Activated CD8-positive, alpha-beta memory T cell treated with anti-CD3 and anti-CD28 coated beads, Interleukin-2, amount 50 U/mL, for 24 hours (primary cell): Measurements from ENCODE around the gene ATG4B.
"Not testable (repeated sequence)": the region's sequence is repeated elsewhere in the genome, so short reads cannot be mapped to it uniquely, and the experiment has no call there.

ENCODE experiments used
- DNase-seq: peaks from one replicate; pipeline ENCODE4 v3.0.0-alpha.2; 2020; ENCODE audit errors: extremely low read depth

Gene ATG4B

DNA sequence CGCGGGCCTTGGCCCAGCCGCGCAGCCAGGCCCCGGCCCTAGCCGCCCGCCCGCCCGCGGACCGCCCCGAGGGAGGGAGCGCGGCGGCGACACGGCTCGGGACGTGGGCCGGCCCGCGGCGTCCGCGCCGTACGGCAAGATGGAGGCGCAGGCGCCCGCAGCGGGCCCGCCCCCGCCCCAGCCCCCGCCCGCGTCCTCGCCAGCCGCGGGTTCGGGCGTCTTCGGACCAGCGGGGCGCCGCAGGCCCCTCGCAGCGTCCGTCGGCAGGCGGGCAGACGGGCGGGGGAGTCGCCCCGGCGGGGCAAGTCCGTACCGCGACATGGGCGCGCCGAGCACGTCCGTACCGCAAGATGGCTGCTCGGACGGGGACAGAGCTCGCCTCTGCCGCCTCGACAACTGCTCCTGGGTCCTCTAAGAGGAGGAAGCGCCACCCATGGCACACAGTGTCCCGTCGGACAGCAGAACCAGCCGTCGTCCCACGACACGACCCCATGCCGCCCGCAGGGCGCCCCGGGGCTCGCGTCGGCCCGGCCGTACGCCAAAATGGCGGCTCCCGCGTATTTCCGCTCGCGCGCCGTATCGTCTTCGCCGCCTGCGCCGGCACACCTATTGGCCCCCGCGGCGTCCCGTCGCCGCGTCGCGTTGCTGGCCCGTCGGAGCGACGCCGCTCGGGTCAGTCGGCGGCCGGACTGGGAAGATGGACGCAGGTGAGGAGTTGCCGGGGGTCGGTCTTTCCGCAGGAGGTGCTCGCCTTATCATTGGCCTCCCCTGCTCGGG, at the start of gene ATG4B, which contains the start of gene THAP4:
TSS of gene ATG4B (plus strand) at position 676 of the 777 bp plus-strand sequence. CDS start at position 698, 22 bp downstream.
TSS of gene THAP4 (minus strand) at position 141 of the 777 bp plus-strand sequence. CDS start 141 bp downstream, outside the sequence.
- peak; percentile 48 for DNase-seq

GRCh38 chr2:241589863-241590262, 47.6 kb upstream of the ATG4B start:
- not testable (repeated sequence) for DNase-seq

DNA sequence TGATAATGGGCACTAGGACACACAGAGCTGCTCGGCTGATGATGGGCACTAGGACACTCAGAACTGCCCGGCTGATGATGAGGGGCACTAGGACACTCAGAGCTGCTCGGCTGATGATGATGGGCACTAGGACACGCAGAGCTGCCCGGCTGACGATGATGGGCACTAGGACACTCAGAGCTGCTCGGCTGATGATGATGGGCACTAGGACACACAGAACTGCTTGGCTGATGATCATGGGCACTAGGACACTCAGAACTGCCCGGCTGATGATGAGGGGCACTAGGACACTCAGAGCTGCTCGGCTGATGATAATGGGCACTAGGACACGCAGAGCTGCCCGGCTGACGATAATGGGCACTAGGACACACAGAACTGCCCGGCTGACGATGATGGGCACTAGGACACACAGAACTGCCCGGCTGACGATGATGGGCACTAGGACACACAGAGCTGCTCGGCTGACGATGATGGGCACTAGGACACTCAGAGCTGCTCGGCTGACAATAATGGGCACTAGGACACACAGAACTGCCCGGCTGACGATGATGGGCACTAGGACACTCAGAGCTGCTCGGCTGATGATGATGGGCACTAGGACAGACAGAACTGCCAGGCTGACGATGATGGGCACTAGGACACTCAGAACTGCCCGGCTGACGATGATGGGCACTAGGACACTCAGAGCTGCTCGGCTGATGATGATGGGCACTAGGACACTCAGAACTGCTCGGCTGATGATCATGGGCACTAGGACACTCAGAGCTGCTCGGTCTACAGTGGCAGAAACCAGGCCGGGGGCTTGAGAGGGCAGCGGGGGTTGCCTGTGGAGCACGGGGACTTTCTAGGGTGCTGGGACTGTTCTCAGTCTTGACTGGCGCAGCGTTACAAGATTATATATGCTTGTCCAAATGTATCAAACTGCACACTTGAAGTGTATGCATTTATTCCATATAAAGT, 46.7 kb upstream of the ATG4B start:
- DNase-seq: not testable (repeated sequence)

DNA sequence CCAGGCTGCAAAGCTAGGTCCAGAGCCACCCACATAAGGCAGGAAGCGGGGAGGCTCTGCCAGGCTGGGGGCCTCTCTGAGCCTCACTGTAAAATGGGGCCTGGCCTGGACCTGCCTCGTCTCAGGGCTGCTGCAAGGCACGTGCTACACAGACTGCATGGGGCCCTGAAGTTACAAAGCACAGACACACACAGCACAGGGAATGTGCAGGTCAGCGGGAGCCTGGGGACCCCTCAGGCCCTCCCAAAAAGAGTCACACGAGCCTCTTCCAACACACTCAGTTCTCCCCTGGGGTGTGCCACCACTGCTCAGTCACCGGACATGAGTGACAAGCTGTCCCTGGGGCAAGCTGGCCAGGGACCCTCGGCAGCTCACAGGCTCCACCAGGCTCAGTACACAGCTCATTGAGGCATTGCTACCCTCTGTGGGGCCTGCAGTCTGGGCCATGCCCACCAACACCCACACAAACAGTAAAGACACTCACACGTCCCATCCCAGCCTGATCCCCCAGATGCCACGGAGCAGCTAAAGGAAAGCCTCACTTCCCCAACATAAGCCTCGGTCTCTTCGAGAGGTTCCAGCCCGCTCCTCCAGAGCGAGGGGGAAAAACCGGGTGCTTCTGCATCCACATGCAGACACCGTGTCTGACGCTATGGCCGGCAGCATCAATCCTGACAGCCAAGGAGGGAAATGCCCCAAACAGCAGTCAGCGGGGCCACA, 45.2 kb upstream of the ATG4B start:
- DNase-seq: no peak

DNA sequence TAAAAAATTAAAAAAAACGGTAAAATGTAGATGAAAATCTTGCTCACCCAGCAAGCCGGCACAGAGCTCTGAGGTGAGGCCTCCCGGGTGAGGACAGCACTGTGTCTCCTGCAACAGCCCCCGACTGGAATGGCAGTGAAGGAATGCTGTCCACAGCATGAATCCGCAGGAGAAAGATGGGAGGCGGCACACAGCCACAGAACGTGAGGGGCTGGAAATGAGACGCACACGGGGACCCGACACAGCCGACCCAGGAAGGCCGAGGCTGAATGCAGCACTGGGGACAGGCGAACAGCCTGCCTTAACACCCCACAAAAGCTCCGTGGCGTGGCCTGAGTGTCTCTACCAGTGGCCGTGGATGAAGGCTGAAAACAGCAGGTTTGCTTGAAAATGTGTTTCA, 44.2 kb upstream of the ATG4B start:
- no peak for DNase-seq

GRCh38 chr2:241595600-241596140, 41.8 kb upstream of the ATG4B start:
- DNase-seq: no peak

DNA sequence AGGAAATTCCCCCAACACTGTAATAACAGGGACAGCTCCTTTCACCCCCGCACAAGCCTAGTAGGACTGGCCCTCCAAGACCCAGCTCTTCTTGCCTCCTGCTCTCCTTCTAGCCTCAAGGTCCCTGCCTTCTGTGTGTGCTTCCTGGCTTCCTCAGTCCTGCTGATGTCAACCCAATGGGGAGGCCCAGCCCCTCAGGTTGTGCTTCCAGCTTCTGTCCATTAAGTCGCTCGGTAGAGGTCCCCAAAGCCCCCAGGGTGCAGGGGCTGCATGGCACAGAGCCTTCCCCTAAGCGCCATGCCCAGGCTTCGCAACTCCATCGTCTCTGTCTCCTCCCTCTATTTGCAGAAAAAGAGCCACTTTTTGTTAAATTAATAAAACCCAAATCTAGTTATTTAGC, 39.9 kb upstream of the ATG4B start:
- no peak for DNase-seq

GRCh38 chr2:241598061-241598460, 39.4 kb upstream of the ATG4B start:
- no peak for DNase-seq

GRCh38 chr2:241598487-241598886, 39.0 kb upstream of the ATG4B start:
- DNase-seq: no peak

DNA sequence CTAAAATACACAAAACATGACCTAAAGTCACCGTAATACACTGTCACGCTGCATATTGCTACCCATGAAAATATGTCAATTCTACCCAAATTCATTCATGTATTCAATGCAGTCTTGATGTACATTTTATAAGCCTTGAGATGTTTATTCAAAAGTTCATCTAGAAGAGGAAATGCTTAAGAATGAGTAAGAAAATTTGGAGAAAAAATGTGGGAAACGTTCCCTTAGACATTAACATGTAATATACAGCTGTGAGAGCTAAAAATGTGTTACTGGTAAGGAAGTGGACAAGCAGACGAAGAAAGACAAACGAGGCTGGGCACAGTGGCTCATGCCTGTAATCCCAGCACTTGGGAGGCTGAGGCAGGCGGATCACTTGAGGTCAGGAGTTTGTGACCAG, 37.9 kb upstream of the ATG4B start:
- DNase-seq: no peak

DNA sequence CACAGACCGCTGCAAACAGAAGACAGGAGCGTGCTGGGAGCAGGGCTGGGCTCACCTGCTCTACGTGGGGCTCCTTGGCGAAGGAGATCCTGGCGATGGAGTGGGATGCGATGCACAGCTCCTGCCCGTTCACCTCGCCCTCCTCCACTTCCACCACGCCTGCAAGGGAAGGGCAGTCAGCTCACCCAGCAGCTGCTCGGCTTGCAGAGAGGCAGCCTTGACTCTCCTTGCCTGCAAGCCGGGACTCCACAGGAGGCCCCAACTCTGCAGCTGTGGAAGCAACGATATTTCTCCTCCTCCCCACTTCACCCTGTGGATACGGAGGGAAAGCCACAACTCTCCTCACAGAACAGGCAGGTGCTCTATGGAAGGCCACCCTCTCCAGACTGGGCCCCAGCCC, 35.7 kb upstream of the ATG4B start:
- DNase-seq: no peak

- no peak for DNase-seq
These were observed 34.8 kb upstream of the ATG4B start for GRCh38 chr2:241602720-241603119.

GRCh38 chr2:241603686-241604085, 33.8 kb upstream of the ATG4B start:
- DNase-seq: no peak

GRCh38 chr2:241606186-241606585, 31.3 kb upstream of the ATG4B start:
- no peak for DNase-seq

DNA sequence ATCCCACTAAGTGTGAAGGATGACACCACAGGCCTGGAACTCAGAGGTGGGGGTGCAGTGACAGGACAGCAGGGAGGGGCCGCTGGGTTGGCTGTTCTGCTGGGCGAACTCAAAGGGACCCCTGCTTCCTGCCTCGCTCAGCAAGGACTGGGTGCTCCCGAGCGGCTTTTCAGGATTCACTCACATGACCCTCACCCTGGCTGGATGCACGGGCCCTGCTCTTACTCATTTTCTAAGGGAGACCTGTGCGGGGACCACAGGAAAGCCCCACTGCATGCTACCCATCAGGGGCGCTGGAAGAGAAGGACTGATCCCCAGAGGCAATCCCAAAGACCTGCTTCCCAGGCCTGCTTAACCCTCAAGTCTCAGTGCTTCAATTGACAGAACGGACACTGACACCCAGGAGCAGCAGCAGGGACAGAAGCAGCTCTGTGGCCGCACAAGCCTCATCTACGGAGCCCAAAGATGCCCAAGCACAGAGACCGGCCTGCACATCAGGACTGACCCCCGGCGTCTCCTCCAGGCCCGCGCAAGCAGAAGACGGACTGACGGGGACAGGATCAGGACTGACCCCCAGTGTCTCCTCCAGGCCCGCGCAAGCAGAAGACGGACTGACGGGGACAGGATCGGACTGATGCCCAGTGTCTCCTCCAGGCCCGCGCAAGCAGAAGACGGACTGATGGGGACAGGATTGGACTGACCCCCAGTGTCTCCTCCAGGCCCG, 30.2 kb upstream of the ATG4B start:
- no peak for DNase-seq

GRCh38 chr2:241608881-241609280, 28.6 kb upstream of the ATG4B start:
- DNase-seq: no peak

DNA sequence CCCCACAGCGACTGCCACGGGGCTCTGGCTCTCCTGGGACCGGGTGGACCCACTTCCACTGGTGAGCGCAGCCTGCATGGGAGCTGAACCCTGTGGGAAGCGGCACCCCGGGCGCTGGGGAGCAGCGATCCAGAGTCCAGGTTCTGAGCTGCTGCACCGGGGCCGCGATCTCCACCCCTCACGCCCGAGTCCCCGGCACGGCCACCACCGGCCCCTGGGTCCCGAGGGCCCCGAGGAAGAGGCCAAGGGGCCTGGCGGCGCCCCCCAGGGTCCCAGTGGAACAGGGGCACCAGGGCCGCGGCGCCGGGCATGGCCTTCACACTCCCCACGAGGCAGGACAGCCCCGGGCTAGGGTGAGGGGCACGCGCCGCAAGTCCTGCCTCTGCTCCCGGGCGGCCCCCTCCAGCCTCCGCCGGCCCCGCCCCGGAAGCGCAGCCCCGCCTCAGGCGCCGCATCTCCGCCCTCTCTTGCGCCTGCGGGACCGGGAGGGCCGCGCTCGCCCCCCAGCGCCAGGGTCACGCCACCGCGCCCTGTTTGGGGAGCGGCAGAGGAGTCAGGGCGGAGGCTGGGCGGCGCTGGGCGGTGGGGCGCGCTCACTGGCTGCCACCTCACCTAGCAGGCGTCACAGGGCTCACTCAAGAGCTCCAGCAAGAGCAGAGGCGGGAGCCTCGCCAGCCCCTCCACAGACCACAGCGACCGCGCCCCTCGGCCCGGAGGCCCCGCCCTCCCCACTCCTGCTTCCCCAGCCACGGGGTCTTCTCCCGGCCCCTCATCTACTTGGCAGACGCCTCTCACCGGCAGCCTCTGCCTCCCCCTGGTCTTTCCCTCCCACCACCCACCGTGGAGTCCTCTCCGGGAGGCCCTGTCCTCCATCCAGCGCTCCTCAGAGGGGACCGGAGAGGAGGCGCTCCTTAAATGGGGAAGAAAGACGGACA, 27.4 kb upstream of the ATG4B start:
- peak; percentile 68 for DNase-seq

- DNase-seq: no peak
These were observed 26.4 kb upstream of the ATG4B start for GRCh38 chr2:241611062-241611461.

- DNase-seq: no peak
These were observed 25.1 kb upstream of the ATG4B start for GRCh38 chr2:241612156-241613016.
